HG02610 (cell line): ENCODE results near the gene FCGR2B.
A peak's percentile ranks its signal among the peaks of the same experiment; 100 is the strongest.
"Not testable (repeated sequence)": the region's sequence is repeated elsewhere in the genome, so short reads cannot be mapped to it uniquely, and the experiment has no call there.

Experiments
- ATAC-seq: cut with Tn5 transposase; IDR thresholded peaks from one replicate; pipeline ENCODE4 v1.9.1; 2021; ENCODE audit warnings: mild to moderate bottlenecking, moderate library complexity; ENCODE audit not compliant: unreplicated experiment

Gene FCGR2B

DNA sequence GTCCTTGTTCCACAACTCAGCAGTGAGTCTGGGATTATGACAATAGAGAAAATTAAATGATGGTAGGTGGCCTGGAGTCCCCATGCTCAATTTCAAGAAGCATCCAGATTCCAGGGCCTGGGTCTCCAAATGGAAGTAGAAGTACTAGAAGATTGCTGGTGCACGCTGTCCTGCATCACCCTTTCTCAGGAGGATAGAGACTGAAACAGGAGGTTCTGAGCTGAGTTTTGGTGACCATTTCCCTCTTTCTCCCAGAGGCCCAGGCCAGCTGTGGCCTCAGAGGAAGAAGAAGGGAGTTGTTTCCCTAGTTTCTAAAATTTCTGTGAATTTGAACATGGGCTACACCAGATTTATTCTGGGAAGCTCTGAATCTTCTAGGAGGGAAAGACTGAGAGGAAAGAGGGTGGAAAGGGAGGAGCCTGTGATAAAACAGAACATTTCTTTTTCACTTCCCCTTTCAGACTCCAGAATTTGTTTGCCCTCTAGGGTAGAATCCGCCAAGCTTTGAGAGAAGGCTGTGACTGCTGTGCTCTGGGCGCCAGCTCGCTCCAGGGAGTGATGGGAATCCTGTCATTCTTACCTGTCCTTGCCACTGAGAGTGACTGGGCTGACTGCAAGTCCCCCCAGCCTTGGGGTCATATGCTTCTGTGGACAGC, at the start of gene FCGR2B:
FCGR2B (plus strand) TSS at position 460 of the 656 bp plus-strand sequence; CDS start at position 559, 99 bp downstream.
- ATAC-seq, result peak; percentile 65

DNA sequence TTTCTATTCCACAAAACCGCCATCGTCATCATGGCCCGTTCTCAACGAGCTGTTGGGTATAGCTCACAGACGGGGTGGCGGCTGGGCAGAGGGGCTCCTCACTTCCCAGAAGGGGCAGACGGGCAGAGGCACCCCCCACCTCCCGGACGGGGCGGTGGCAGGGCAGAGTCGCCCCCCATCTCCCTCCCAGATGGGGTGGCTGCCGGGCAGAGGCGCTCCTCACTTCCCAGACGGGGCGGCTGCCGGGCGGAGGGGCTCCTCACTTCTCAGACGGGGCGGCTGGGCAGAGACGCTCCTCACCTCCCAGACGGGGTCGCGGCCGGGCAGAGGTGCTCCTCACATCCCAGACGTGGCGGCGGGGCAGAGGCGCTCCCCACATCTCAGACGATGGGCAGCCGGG, 46.5 kb upstream of the FCGR2B start:
- ATAC-seq, result not testable (repeated sequence)

DNA sequence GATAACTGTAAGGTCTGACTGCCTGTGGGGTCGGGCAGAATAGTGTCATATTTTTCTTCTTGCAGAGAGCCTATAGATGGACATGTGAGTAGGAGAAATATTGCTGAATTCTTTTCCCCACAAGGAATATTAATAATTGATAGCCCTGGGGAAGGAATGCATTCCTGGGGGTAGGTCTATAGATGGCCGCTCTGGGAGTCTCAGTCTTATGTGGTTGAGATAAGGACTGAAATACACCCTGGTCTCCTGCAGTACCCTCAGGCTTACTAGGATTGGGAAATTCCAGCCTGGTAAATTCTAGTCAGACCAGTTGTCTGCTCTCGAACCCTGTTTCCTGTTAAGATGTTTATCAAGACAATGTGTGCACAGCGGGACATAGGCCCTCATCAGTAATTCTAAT, 44.4 kb upstream of the FCGR2B start:
- not testable (repeated sequence) for ATAC-seq

DNA sequence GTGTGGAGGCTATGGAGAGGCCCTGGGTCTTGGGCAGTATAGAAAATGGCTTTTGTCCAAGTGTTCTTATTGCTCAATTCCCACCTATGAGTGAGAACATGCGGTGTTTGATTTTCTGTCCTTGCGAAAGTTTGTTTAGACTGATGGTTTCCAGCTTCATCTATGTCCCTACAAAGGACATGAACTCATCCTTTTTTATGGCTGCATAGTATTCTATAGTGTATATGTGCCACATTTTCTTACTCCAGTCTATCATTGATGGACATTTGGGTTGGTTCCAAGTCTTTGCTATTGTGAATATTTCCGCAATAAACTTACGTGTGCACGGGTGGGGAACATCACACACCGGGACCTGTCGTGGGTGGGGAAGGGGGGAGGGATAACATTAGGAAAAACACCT, 42.5 kb upstream of the FCGR2B start:
- ATAC-seq, result not testable (repeated sequence)

DNA sequence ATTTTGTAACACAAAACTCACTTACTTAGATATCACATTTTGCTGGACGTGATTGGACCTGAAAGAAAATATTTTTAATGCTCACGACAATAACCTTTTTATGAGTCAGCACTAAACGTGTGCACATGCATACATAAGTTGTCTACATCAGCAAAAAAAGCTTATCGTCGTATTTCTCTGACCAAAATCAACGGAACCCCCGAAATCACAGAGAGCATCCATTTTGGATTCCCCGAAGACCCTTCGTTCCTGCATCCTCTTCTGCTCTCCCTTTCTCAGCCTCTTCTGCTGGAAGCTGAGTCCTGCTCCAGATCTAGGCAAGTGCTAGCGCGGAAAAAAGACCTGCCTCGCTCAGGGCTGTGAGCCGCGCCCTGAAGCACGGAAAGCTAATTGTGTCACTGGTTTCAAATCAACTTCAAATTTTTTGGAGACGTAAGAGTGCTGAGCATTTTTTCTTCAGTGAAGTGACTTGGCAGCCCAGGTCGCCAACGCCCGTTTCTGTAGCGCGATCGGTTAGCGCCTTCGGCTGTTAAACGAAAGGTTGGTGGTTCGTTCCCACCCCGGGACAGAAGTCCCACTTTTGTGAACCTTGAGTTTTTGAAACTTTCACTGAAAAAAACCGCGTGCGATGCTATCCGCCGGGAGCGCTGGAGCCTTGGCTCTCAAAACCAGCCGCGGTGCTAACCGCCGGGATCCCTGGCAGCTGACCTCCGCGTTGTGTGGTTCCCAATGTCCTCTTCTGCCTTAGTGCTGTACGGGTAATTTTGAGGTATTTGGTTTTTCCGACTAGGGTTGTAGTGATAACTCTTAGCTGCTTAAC, 41.6 kb upstream of the FCGR2B start:
- peak; percentile 35 for ATAC-seq

DNA sequence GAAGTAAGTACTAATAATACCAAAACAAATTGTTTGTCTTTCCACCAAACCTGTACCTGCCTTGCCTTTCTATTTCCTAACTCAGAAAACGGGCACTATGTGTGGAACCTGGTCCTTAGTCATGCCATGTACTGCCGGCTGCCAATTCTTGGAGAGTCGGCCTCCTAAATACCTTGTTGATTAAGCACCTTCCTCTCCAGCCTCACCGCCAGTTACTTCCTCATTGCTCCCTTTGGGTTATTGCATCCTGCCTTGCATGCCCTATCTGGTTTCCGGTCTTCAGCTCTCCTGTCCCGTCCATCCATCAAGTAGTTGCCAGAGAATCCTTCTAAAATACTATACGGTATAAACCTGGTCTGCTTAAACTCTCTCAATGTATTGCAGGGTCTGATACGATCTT, 40.9 kb upstream of the FCGR2B start:
- peak; percentile 18 for ATAC-seq

DNA sequence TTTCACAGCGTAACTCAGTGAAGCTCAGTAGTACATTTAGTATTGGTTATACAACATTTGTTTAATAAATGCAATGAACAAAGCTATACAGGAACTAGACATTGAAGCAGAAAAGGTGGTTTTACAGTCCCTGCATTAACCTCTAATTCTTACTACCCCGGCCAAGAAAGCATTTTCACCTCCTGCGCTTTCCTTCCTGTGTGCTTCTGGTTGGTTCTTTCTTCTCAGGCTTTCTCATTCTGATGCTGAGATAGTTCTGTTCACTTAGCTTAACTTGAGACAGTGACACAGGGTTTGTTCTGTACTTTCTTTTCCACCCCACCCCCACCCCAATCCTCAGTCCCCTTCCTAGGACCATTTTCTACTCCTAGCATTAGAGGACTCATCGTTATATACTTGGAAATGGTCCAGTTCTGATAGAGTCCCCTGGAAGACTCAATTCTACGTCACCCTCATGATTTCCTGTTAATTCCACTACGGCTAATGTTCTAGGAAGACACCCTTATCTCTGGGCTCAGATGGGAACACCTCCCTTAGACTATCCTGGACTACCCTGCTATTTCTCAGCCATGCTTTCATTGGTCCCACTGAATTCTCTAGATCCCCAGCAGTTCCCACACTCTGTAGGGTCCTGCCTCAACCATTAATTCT, 39.4 kb upstream of the FCGR2B start:
- peak; percentile 47 for ATAC-seq

DNA sequence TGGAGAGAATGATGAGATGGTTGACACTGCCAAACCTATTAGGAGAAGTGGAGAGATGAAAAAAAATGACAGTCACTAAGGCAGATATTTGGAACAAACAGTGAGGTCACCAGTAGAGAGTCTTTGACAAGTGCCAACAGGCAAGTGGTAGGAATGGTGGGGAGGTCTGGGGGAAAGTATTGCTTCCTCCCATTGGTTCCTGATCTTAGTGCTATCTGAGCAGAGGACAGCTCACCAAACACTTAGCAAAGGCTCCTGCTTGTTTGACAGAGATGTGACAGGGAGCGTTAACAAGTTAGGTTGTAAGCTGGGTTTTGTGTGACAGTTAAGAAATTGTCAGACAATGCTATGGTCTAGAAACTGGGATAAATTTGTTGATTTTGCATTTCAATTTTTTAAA, 38.3 kb upstream of the FCGR2B start:
- not testable (repeated sequence) for ATAC-seq

DNA sequence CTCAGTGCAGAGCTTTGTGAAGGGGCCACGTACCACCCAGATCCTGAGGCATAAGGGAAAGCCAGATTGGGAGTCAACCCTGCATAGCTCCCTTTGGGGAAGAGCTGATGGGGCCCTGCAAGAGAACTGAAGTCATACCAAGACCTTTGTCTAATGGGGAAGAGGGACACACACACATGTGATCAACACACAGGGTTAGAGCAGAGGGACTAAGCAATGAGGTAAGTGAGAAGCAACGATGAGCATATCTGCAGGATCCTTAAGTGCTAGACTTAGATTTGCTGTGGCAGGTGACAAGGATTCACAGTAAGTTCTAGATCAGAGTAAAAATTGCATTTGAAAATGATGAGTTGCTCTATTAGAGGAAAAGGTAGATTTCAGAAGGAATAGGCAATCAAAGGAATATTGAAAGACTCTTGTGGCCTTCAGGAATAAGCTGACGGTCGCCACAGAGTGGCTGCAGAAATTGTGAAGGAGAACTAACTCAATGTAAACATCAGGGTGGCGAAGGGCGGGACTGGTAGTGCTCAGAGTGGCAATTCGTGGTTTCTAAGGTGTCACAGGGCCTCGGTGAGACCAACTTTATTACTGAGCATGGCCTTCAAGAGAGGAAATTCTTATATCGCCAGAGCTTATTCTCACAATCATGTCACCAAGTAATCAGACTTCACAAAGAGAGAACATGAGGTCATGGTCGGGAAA, 36.3 kb upstream of the FCGR2B start:
- not testable (repeated sequence) for ATAC-seq

DNA sequence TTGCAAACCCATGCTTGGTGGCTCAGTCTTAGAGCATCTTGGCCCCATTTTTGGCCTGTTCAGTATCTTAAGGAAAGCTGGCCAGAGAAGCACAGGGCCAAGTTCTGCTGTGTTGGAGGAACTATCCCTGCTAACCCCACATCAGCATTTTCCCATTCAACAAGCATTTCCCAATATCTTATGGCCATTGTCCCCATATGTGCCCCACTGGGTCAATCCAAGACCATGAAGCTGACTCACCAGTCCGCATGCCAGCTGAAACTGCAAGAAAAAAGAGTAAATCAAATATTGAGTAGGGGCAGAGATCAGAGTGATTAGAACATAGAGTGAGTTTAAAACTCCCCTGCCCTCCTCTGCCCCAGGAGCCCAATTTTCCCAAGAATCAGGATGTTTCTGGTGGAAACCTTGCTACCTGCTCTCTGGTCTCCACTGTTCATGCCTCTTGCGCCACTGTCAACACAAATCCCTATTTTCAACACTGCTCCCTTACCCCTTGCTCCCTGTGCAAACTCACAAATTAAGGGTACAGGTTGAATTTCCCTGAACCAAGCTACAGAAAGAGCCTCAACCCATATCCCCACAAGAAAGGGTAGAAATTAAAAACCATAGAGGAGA, 32.7 kb upstream of the FCGR2B start:
- not testable (repeated sequence) for ATAC-seq

DNA sequence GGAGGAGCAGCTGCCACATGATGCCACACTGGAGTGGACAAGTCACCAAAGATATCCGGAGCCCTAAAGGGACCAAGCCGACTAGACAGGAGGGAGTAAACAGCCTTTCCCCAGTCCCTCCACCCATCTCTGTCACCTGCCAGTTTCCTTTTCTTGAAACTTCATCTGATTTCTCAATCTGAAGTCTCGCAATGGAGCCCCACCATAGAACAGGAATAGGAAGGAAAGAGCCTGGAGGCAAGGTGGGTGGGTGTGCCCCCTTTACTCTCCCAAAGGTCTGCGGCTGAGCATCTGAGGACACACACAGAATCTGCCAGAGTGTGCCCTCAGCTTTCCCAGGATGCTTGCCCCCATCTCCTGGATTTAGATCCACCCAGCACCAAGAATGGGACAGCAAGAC, 31.9 kb upstream of the FCGR2B start, which contains the start of gene FCGR3B:
FCGR3B (minus strand) TSS at position 101 of the 400 bp plus-strand sequence; CDS start at position 19, 82 bp downstream.
- no peak for ATAC-seq

DNA sequence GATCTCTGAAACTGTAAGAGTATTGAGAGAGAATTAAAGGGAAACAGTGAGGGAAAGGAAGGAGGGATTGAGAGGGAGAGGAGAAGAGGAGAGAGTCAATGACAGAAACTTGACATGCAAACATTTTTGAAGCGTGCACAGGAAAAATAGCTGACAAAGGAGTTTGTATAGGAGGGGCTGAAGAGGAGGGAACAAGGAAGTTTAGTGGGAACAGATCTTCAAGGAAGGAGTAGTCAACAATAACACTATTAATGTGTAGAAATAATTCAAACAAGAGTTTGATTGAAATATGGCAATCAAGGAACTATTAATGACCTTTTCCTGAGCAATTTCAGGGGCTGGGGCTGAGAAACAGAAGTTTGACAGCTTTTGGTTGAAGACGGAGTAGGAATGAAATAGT, 27.9 kb upstream of the FCGR2B start:
- ATAC-seq, result not testable (repeated sequence)

DNA sequence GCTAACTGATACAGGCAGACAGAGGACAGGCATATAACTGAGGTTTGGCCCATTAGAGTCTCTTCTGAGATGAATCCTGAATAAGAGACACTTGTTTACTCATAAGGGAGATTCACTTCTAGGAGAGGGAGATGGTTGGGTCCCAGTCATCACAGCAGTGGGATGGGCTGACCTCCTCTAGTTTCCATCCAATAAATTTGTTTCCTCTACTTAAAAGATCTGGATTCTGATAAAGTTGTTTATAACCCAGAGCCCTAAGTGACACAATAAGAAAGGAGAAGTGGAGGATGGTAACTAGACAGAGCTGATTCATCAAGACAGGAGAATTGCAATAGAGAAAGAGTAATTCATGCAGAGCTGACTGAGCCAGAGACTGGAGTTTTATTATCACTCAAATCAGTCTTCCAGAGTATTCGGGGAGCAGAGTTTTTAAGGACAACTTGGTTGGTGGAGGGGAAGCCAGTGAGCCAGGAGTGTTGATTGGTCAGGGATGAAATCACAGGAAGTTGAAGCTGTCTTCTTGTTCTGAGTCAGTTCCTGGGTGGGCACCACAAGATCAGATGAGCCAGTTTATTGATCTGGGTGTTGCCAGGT, 26.7 kb upstream of the FCGR2B start:
- ATAC-seq, result not testable (repeated sequence)

DNA sequence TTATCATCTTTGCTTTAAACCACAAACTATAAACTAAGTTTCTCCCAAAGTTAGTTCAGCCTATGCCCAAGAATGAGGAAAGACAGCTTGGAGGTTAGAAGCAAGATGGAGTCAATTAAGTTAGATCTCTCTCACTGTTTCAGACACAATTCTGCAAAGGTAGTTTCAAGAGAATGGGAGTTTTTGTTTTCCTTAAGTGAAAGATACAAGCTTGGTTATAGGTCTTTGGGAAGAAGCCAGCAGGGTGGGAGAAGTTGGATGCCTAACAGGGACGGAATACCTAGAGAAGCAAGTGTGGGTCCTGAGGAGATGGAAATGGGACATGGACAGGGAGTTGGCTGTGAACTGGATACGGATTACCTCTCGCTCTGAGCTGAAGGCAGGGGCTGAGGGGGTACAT, 26.0 kb upstream of the FCGR2B start:
- ATAC-seq, result not testable (repeated sequence)

DNA sequence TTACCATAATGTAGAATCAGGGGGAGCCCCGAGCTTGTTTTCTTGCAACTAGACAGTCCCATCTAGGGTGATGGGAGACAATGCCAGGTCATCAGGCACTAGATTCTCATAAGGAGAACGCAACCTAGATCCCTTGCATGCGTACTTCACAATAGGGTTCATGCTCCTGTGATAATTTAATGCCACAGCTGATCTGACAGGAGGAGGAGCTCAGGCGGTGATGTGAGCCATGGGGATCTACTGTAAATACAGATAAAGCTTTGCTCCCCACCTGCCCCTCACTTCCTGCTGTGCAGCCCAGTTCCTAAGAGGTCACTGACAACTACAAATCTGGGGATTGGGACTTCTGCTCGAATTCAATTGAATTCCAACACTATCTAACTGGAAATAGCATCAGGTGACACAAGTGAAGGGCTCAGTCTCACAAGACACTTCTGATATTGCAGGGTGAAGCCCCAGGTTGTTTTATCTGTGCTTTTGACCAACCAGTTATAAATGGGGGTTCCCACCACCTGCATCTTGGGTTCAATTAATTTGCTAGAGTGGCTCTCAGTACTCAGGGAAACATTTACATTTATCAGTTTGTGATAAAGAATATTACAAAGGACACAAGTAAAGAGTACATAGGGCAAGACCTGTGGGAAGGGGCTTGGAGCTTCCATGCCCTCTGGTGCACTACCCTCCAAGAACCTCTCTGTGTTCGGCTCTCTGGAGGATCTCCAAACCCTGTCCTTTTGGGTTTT, 24.5 kb upstream of the FCGR2B start:
- not testable (repeated sequence) for ATAC-seq

DNA sequence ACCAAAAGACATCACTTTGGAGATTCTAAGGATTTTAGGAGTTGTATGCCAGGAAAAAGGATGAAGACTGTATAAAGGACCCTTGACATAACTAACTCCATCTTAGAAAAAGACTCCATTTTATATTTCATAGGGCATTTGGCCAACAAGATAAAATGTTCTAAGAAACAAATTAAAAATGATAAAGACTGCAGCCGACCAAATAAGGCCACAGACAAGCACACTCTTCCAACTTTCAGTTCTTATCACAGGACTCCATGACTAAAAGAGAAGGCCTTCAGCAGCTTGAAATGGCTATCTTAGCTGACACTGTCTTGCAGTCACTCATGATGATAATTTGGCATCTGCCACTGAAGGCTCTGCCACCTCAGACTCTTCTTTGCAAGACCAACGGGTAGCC, 23.7 kb upstream of the FCGR2B start:
- ATAC-seq, result not testable (repeated sequence)

DNA sequence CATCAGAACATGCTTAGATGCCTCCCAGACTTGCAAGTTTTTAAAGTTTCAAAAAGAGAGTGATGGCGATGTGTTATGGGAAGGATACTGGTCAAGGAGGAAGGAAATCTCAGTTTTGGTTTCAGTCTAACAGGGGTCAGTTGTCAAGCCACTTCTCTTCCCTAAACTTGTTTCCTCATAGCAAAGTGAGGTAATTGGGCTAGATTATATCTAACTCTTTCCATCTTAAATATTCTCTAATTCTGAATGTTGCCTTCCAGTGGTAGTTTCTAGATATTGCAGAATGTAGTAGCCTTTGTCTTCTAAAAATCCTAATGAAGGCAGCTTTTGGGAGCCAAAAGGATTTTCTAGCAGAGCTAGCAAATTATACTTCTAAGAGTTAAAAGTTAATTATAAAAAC, 20.2 kb upstream of the FCGR2B start:
- not testable (repeated sequence) for ATAC-seq

DNA sequence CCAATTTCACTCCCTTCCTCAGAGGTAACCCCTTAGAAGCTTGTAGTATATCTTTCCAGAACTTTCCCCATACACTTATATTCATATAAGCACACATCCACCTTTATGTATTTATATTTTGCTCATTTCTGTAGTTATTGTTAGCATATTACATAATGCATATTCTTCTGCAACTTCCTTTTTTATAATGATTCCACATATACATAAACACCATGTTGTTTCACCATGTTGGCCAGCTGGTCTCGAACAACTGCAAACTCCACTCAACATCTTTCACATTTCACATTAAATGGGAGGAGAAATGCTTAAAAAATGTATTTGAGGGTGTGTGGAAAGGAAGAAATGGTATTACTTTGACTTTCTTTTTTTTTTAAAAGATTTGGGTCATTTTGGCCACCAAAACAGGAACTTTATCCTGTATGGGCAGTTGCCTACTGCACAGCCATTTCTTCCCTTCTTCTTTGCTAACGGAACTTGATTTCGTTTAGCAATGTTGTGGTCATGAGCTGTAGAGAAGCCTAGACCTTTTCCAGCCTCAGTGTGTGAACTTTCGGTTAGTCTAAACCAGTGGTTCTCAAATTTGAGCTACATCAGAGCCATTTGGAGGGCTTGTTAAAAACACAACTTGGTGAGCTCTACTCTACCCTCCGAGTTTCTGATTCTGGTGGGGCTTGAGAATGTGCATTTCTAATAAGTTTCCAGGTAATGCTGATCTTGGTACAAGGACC, 19.3 kb upstream of the FCGR2B start:
- ATAC-seq, result not testable (repeated sequence)

DNA sequence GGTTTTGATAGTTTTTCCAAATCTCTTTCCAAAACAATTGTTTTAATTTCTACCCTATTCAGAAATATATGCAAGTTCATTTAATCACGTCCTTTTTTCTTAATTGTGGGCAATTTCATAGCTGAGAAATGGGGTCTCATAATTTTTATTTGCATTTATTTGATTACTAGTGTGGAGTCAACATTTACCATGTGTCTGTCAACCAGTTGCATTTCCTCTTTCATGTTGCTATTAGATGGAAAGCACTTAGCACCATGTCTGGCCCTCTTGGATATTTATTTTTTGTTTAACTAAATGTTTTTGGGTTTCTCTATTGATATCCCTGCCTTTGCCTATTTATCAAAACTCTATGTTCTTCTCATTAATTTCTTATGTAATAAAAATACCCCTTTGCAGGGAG, 18.1 kb upstream of the FCGR2B start:
- ATAC-seq, result not testable (repeated sequence)
